ENCODE data around the gene ZBTB7C.

The ZBTB7C gene

GRCh38 chr18:48072428-48073204 lies 336.6 kb downstream of the ZBTB7C start:
- Mint-ChIP-seq H3K36me3 (no peaks in the 10 kb centered on the region), H3K27me3 (no peaks in the 10 kb centered on the region), H3K27ac (no peak overlapping the region)

GRCh38 chr18:48068916-48069445 lies 340.2 kb downstream of the ZBTB7C start:
- no peaks in the 10 kb centered on the region for H3K9me3 Mint-ChIP-seq (ENCODE audit: low read depth)
- H3K36me3 Mint-ChIP-seq, result no peaks in the 10 kb centered on the region
- no peak overlapping the region for H3K27ac Mint-ChIP-seq
- H3K27me3 Mint-ChIP-seq, result no peaks in the 10 kb centered on the region
- H3K4me1 Mint-ChIP-seq (ENCODE audit: low read depth), result no peaks in the 10 kb centered on the region
- no peak overlapping the region for H3K4me3 Mint-ChIP-seq

More at GRCh38 chr18:48072428-48073204, 336.6 kb downstream of the ZBTB7C start:
- no peak overlapping the region for H3K4me3 Mint-ChIP-seq
- H3K4me1 Mint-ChIP-seq (ENCODE audit: low read depth), result no peaks in the 10 kb centered on the region
- no peaks in the 10 kb centered on the region for H3K9me3 Mint-ChIP-seq (ENCODE audit: low read depth)

- H3K4me3 Mint-ChIP-seq, result no peak overlapping the region
- no peaks in the 10 kb centered on the region for H3K4me1 Mint-ChIP-seq (ENCODE audit: low read depth)
- no peaks in the 10 kb centered on the region for H3K27me3 Mint-ChIP-seq
- H3K36me3 Mint-ChIP-seq, result no peaks in the 10 kb centered on the region
- H3K9me3 Mint-ChIP-seq (ENCODE audit: low read depth), result no peaks in the 10 kb centered on the region
- no peak overlapping the region for H3K27ac Mint-ChIP-seq
Measured at GRCh38 chr18:48066225-48066652, 342.9 kb downstream of the ZBTB7C start.

- H3K9me3 Mint-ChIP-seq (ENCODE audit: low read depth), result no peaks in the 10 kb centered on the region
- no peak overlapping the region for H3K4me3 Mint-ChIP-seq
- H3K4me1 Mint-ChIP-seq (ENCODE audit: low read depth), result no peaks in the 10 kb centered on the region
- H3K27me3 Mint-ChIP-seq, result peaks cover 1% of the 10 kb centered on the region
- no peaks in the 10 kb centered on the region for H3K36me3 Mint-ChIP-seq
- no peak overlapping the region for H3K27ac Mint-ChIP-seq
Measured at GRCh38 chr18:48065601-48065995, 343.6 kb downstream of the ZBTB7C start.

- no peak overlapping the region for H3K27ac Mint-ChIP-seq
- no peaks in the 10 kb centered on the region for H3K9me3 Mint-ChIP-seq (ENCODE audit: low read depth)
- no peaks in the 10 kb centered on the region for H3K36me3 Mint-ChIP-seq
- peaks cover 5% of the 10 kb centered on the region for H3K27me3 Mint-ChIP-seq
- no peaks in the 10 kb centered on the region for H3K4me1 Mint-ChIP-seq (ENCODE audit: low read depth)
- no peak overlapping the region for H3K4me3 Mint-ChIP-seq
Measured at GRCh38 chr18:48064978-48065600, 344.1 kb downstream of the ZBTB7C start.

- Mint-ChIP-seq H3K27ac (no peak overlapping the region), H3K36me3 (no peaks in the 10 kb centered on the region), H3K4me1 (ENCODE audit: low read depth) (no peaks in the 10 kb centered on the region), H3K27me3 (peaks cover 12% of the 10 kb centered on the region), H3K9me3 (ENCODE audit: low read depth) (no peaks in the 10 kb centered on the region), H3K4me3 (no peak overlapping the region)
Measured at GRCh38 chr18:48061781-48062570, 347.2 kb downstream of the ZBTB7C start.

- Mint-ChIP-seq H3K9me3 (ENCODE audit: low read depth) (no peaks in the 10 kb centered on the region), H3K27me3 (peaks cover 12% of the 10 kb centered on the region), H3K4me1 (ENCODE audit: low read depth) (no peaks in the 10 kb centered on the region), H3K4me3 (no peak overlapping the region), H3K36me3 (no peaks in the 10 kb centered on the region), H3K27ac (no peak overlapping the region)
Measured at GRCh38 chr18:48060970-48061369, 348.2 kb downstream of the ZBTB7C start.

GRCh38 chr18:48060346-48060745 lies 348.8 kb downstream of the ZBTB7C start:
- Mint-ChIP-seq H3K9me3 (ENCODE audit: low read depth) (no peaks in the 10 kb centered on the region), H3K27ac (no peak overlapping the region), H3K27me3 (peaks cover 14% of the 10 kb centered on the region), H3K4me3 (no peak overlapping the region), H3K4me1 (ENCODE audit: low read depth) (no peaks in the 10 kb centered on the region), H3K36me3 (no peaks in the 10 kb centered on the region)

- Mint-ChIP-seq H3K4me1 (ENCODE audit: low read depth) (no peaks in the 10 kb centered on the region), H3K27ac (no peak overlapping the region), H3K27me3 (peaks cover 19% of the 10 kb centered on the region), H3K9me3 (ENCODE audit: low read depth) (no peaks in the 10 kb centered on the region), H3K36me3 (no peaks in the 10 kb centered on the region), H3K4me3 (no peak overlapping the region)
Measured at GRCh38 chr18:48059455-48060010, 349.6 kb downstream of the ZBTB7C start.

GRCh38 chr18:48058486-48058885 lies 350.7 kb downstream of the ZBTB7C start:
- Mint-ChIP-seq H3K4me1 (ENCODE audit: low read depth) (no peaks in the 10 kb centered on the region), H3K36me3 (no peaks in the 10 kb centered on the region), H3K9me3 (ENCODE audit: low read depth) (no peaks in the 10 kb centered on the region), H3K4me3 (no peak overlapping the region), H3K27me3 (peaks cover 26% of the 10 kb centered on the region), H3K27ac (no peak overlapping the region)

GRCh38 chr18:48057018-48057417 lies 352.2 kb downstream of the ZBTB7C start:
- Mint-ChIP-seq H3K27ac (no peak overlapping the region), H3K4me1 (ENCODE audit: low read depth) (no peaks in the 10 kb centered on the region), H3K9me3 (ENCODE audit: low read depth) (no peaks in the 10 kb centered on the region), H3K27me3 (peaks cover 29% of the 10 kb centered on the region), H3K36me3 (no peaks in the 10 kb centered on the region), H3K4me3 (no peak overlapping the region)

- H3K4me1 Mint-ChIP-seq (ENCODE audit: low read depth), result no peaks in the 10 kb centered on the region
- no peak overlapping the region for H3K4me3 Mint-ChIP-seq
- H3K27me3 Mint-ChIP-seq, result peaks cover 31% of the 10 kb centered on the region
Measured at GRCh38 chr18:48055351-48055750, 353.8 kb downstream of the ZBTB7C start.

GRCh38 chr18:48053881-48054816 lies 355.0 kb downstream of the ZBTB7C start:
- Mint-ChIP-seq H3K9me3 (ENCODE audit: low read depth) (no peaks in the 10 kb centered on the region), H3K4me3 (no peak overlapping the region), H3K4me1 (ENCODE audit: low read depth) (no peaks in the 10 kb centered on the region), H3K27me3 (peaks cover 28% of the 10 kb centered on the region), H3K27ac (no peak overlapping the region), H3K36me3 (no peaks in the 10 kb centered on the region)

More at GRCh38 chr18:48055351-48055750, 353.8 kb downstream of the ZBTB7C start:
- H3K36me3 Mint-ChIP-seq, result no peaks in the 10 kb centered on the region
- no peak overlapping the region for H3K27ac Mint-ChIP-seq
- no peaks in the 10 kb centered on the region for H3K9me3 Mint-ChIP-seq (ENCODE audit: low read depth)

- H3K27me3 Mint-ChIP-seq, result peaks cover 23% of the 10 kb centered on the region
- H3K27ac Mint-ChIP-seq, result no peak overlapping the region
- no peaks in the 10 kb centered on the region for H3K36me3 Mint-ChIP-seq
- no peaks in the 10 kb centered on the region for H3K4me1 Mint-ChIP-seq (ENCODE audit: low read depth)
- H3K9me3 Mint-ChIP-seq (ENCODE audit: low read depth), result no peaks in the 10 kb centered on the region
- H3K4me3 Mint-ChIP-seq, result no peak overlapping the region
Measured at GRCh38 chr18:48052842-48053241, 356.3 kb downstream of the ZBTB7C start.

Data from activated naive CD8-positive, alpha-beta T cell (primary cell).